ENCODE data around the gene RASSF5. TPM values are rescaled to one million over a fixed set of nuclear protein-coding genes. Genes with fewer than 3 reads are reported as not detected.

RASSF5 gene
- total and polyA plus RNA-seq, 3 donors from 2014 or later = 4.3 to 8.4 (median 5.9) TPM

DNA sequence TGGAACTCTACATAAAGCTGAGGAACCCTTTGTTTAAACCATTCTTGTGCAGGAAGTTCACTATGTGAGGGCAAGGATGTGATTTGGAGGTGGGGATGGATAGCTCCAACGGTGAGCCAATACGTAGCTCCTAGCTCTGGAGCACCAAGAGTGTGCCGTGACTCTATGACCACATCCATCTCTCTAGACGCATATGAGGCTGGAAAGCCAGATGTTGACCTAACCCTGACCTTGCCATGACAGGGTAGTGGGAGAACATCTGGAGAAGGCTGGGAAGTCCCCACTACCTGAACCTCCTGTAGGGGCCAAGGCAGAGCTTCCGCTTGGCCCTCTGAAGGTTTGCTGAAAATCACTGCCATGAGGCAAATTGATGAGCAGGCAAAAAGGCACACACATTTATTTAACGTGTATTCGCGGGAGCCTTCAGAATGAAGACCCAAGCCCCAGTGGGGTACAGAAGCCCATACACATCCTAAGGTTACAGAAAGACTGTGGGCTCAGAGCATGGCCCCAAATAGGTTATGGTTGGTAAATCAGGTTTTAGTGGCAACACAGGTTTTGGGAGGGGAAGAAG lies 61.5 kb downstream of the RASSF5 start:
- DNase-seq = no peak
- intact Hi-C loops (cut with DNase I; ENCODE audit: low total_unique reads) = no loop called here
- no peak overlapping the region for H3K4me3 ChIP-seq
- H3K36me3 ChIP-seq (ENCODE audit: low read depth, missing control alignments) = no peaks in the 10 kb centered on the region
- no peaks in the 10 kb centered on the region for H3K27me3 ChIP-seq
- no peak for TF ChIP-seq CTCF (IDR thresholded peaks at IDR 0.05)
- TF ChIP-seq POLR2A (IDR thresholded peaks at IDR 0.05) = no peak
- 82 to 90% methylated on average over 8 of the region's 8 CpGs for WGBS, 2 donors
- no peaks in the 10 kb centered on the region for H3K4me1 ChIP-seq
- no peak overlapping the region for H3K27ac ChIP-seq
- H3K9me3 ChIP-seq = no peaks in the 10 kb centered on the region

- DNase-seq = no peak
- WGBS, 2 donors = 86 to 95% methylated on average over 4 of the region's 4 CpGs
- H3K9me3 ChIP-seq = no peaks in the 10 kb centered on the region
- intact Hi-C loops (cut with DNase I; ENCODE audit: low total_unique reads) = no loop called here
- no peaks in the 10 kb centered on the region for H3K36me3 ChIP-seq (ENCODE audit: low read depth, missing control alignments)
- no peaks in the 10 kb centered on the region for H3K27me3 ChIP-seq
- TF ChIP-seq POLR2A (IDR thresholded peaks at IDR 0.05) = no peak
- TF ChIP-seq CTCF (IDR thresholded peaks at IDR 0.05) = no peak
- no peaks in the 10 kb centered on the region for H3K4me1 ChIP-seq
- no peak overlapping the region for H3K4me3 ChIP-seq
- H3K27ac ChIP-seq = no peak overlapping the region
Observed at GRCh38 chr1:206569556-206569955, 62.2 kb downstream of the RASSF5 start.

DNA sequence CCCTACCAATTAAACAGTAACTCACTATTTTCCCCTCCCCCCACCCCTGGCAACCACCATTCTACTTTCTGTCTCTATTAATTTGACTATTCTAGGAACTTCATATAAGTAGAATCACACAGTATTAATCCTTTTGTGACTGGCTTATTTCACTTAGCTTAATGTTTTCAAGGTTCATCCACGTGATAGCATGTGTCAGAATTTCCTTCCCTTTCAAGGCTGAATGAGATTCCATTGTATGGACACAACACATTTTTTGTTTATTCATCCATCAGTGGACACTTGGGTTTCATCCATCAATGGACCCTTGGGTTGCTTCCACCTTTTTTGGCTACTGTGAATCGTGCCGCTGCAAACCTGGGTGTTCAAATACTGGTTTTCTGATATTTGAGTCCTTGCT lies 63.2 kb downstream of the RASSF5 start:
- no peak for DNase-seq
- Histone ChIP-seq H3K36me3 (ENCODE audit: low read depth, missing control alignments) (no peaks in the 10 kb centered on the region), H3K9me3 (no peaks in the 10 kb centered on the region), H3K27me3 (no peaks in the 10 kb centered on the region), H3K4me1 (no peaks in the 10 kb centered on the region), H3K27ac (no peak overlapping the region), H3K4me3 (no peak overlapping the region)
- 77 to 79% methylated on average over 3 of the region's 3 CpGs for WGBS, 2 donors
- intact Hi-C loops (cut with DNase I; ENCODE audit: low total_unique reads) = no loop called here
- TF ChIP-seq POLR2A (IDR thresholded peaks at IDR 0.05) (no peak), CTCF (IDR thresholded peaks at IDR 0.05) (no peak)

DNA sequence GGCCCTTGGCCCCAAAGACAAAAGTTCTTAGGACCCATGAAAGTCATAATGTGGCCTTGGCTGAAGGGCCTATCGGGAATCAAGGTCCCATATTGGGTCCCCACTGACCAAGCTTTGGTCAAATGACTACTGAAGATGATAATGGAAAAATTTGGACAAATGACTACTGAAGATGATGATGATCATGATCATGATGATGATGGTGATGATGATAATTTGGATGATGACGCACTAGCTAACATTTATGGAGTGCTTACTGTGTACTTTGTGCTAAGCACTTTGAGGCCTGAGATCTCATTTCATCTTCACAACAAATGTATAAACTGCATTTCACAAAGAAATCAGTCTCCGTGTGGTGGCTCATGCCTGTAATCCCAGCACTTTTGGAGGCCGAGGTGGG lies 65.5 kb downstream of the RASSF5 start:
- H3K36me3 ChIP-seq (ENCODE audit: low read depth, missing control alignments) = no peaks in the 10 kb centered on the region
- H3K27me3 ChIP-seq = no peaks in the 10 kb centered on the region
- intact Hi-C loops (cut with DNase I; ENCODE audit: low total_unique reads) = no loop called here
- no peaks in the 10 kb centered on the region for H3K4me1 ChIP-seq
- TF ChIP-seq POLR2A (IDR thresholded peaks at IDR 0.05) (no peak), CTCF (IDR thresholded peaks at IDR 0.05) (no peak)
- H3K27ac ChIP-seq = no peak overlapping the region
- no peak for DNase-seq
- WGBS, 2 donors = 95% methylated on average over 4 of the region's 4 CpGs
- H3K4me3 ChIP-seq = no peak overlapping the region
- no peaks in the 10 kb centered on the region for H3K9me3 ChIP-seq

GRCh38 chr1:206573319-206573718 lies 66.0 kb downstream of the RASSF5 start:
- Histone ChIP-seq H3K27me3 (no peaks in the 10 kb centered on the region), H3K27ac (no peak overlapping the region), H3K4me1 (no peaks in the 10 kb centered on the region), H3K9me3 (no peaks in the 10 kb centered on the region), H3K4me3 (no peak overlapping the region), H3K36me3 (ENCODE audit: low read depth, missing control alignments) (no peaks in the 10 kb centered on the region)
- TF ChIP-seq POLR2A (IDR thresholded peaks at IDR 0.05) = no peak
- TF ChIP-seq CTCF (IDR thresholded peaks at IDR 0.05) = no peak
- intact Hi-C loops (cut with DNase I; ENCODE audit: low total_unique reads) = no loop called here
- DNase-seq = no peak
- WGBS, 2 donors = 88 to 92% methylated on average over 4 of the region's 4 CpGs
